TTC549 (cell line): ENCODE data around the gene CLTB.

Experiments
- FAIRE-seq: peaks from 2 replicates; lab custom pipeline; 2012; peaks lifted over from hg19 to GRCh38; lab: Jason Lieb, UNC

CLTB gene

DNA sequence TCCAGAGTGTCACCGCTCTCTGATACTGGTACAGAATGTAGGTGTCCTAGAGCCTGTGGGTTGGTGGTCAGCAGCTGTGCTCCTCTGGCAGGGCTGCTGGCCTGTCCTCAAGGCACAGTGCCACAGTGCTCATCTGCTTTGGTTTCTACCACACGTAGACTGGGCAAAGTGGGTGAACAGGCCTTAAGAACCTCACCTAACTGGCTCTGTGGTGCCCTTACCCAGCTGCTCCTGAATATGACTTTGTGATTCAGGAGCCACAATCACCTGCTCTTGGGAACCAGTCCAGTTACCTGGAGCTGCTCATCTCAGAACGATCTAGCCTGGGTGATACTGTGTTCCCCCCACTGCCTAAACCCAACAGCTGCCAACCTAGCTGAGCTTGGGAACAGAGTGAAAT is 34.4 kb downstream of the CLTB start:
- FAIRE-seq: no peak

DNA sequence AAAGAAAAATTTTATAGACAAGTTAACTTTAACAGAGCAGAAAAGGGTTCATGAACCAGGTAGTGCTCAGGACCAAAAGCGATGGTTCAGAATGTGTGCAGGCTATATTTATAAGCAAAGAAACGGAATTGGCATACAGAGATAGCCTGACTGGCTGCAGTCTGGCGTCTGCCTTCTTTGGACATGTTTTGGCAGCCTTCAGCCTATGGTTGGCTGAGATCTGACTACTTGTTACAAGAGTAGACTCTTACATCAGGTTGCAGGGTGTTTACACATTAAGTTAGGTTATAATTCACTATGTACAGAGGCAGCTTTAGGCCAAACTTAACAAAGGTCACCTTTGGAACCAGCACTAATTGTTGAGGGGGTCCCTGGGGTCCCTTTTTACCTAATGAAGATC is 34.9 kb downstream of the CLTB start:
- no peak for FAIRE-seq

DNA sequence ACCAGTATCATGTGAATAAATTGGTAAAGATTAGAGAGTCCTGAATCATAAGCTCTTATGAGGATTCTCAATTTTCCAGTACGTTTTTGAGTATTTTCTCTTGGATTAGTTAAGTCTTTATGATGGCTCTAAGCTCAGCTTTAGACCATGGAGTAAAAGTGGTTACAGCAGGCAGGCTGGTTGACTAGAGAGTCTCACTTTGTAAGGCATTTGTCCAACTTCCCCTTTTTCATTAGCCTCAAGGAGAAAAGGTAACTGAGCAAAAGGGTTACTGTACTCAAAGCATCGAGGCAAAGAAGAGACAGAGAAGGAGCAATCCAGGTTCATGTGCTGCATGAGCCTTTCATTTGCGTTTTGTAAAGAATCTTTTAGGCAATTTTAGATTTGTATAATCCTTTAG is 36.5 kb downstream of the CLTB start:
- no peak for FAIRE-seq

DNA sequence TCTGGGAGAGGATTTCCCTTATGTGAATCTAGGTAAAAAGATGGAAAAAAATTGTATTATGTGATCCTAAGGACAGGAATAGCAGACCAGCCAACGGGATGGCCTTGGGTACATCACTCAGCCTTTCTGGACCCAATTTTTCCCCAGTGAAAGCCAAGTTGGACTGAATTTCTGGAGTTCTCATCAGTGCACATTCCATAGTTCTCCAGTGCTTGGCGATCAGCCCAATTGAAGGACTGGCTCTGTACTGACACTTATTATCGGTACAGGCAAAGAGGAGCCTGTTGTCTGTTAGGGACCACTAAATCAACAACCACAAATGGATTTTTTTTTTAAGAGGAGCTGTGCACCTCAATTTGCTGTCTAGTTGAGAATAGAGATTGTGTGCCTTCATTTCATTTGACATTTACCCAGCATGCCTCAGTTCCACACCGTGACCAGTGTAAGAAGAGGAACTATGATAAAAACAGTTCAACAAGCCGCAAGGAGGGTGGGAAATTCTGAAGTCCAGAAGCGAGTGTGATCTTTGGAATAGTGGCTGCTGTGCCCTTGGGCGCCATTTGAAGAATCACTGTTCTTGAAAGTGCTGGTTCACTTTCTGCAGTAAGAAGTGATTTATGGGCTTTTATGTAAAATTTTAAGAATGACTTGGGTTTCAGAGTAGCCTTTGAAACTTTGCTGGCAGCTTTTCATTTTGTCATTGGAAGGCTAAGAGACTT is 43.1 kb downstream of the CLTB start:
- no peak for FAIRE-seq

DNA sequence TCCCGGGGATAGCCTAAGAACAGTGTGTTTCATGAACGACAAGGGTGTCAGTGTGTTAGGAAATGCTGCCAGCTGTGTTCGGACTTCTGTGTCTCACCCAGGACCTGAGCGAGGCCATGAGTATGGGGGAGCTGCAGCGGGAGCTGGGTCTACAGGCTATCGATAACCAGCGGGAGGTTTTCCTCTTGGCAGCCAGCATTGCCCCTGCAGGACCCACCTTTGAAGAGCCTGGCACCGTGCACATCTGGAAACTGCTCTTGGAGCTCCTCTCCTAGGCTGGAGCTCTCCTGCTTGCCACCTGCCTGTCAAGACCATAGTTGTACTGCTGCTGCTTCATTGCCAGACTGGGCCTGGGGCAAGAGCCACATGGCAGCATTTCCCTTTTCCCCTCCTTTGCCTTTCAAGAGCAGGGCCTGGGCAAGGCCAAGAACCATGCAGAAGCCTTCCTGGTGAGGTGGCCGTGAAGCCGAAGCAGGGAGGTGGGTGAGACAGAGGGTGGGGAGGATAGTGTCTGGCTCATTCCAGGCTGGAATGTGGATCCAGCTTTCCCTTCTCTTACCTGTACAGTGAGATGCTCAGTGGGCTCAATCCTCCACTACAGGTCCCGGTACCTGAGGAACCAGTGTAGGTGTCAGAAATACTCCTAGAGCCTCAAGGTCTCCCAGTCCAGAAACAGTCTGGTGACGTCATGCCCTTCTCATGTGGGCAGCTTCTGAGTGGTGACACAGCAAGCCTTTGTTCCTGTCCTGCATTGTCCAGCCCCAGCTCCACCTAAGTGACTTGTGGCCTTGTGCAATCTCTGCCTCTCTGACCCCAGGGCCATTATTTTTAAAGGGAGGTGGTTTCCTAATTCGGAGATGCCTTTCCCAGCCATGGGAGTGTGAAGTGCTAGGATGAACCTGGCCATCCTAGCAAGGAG is 44.5 kb downstream of the CLTB start:
- FAIRE-seq: no peak

DNA sequence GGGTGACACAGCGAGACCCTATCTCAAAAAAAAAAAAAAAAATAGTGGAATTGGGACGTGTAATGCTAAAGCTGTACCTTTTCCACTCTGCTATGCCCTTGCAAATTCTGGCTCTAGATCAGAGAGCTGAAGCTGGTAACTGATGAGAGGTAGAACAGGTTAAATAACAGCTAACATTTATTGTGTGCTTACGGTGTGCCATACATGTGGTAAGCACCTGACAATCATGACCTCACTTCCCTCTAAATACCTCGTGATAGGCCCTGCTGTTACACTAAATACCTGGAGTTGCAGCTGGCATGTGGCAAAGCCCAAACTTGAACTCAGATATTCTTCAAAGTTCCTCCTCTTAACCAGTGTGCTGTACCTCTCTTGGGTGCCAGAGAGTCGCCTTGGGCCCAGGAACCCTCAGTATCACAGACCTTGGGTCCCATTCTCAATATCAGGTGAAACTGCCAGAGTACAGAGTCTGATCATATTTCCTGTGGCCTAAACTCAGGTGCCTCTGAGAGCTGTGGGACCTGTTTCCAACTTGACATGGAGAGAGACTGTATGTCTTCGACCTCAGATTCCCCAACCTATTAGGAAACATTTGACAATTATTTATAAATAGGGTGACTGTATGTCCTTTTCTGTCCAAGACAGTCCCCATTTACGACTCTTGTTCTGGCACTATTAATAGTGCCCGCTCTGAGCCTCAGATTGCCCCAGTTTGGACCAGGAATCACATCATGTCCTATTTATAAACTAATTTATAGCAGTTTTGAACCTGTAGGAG is 46.2 kb downstream of the CLTB start:
- no peak for FAIRE-seq

DNA sequence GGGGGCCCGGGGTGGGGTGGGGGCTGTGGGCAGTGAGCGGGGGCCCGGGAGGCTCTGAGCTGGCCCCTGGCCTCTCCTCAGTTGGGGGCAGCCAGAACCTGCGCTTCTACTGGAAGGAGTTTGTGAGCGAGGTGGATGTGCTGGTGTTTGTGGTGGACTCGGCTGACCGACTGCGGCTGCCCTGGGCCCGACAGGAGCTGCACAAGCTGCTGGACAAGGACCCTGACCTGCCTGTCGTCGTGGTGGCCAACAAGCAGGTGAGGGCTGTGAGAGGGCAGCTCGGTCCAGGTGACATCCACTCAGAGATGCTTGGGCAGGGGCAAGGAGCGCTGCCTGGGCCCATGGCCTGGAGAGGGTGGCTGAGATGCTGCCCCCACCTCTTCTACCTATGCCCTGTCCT is 47.6 kb downstream of the CLTB start:
- no peak for FAIRE-seq

DNA sequence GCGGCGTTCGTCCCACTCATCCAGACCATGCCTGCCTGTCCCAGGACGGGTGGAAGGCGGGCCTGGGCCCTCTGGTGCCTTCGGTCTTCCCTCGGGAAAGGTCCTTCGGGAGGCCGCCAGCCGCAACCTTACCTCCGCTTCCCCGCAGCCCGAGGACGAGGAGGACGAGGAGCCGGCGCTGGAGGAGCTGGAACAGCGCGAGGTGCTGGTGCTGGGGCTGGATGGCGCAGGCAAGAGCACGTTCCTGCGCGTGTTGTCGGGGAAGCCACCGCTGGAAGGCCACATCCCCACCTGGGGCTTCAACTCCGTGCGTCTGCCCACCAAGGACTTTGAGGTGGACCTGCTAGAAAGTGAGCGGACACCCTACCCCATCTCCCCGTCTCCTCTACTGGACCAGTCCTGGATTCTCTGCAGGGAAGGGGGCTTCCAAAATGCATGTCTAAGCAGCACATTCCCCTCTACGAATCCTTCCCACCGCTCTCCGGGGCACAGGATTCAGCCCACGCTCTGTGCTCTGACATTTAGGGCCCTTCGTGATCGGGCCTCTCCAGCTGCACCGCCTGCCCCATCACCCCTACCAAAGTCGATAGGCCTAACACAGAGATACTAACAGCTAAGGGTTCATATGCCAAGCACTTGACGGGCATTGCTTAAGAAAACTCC is 50.0 kb downstream of the CLTB start:
- FAIRE-seq: no peak

DNA sequence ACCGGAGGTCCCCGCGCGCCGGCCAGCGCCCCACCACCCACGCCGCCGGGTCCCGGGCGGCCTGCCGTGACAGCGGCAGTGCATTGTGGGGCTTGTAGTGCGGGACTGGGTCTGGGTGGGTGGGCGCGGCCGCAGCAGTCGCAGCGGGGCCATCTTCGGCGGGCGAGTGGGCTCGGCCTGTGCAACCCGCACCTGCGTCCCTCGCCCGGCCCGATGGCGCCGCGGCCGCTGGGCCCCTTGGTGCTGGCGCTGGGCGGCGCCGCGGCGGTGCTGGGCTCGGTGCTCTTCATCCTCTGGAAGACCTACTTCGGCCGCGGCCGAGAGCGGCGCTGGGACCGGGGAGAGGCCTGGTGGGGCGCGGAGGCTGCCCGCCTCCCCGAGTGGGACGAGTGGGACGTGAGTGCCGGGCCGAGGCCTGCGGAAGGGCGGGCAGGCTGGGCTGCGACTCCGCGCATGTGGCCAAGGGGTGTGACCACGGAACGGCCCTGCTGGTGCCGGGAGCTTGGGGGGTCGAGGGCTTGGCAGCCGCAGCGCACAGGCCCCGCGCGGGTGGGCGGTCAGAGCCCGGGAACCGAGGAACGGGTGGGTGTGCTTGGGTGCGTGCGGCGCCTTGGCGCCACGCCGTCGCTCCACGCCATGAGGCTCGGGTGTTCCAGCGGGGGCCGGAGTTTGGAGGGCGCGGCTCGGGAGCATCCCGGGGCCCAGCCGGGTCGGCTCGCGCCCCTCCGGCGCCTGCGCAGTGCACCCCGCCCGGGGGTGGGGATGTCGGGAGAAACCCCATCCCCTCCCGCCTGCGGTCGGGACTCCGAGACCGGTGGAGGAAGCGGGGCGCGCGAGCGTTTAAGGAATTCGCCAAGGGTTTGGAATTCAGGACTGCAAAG is 50.7 kb downstream of the CLTB start, which contains the start of gene ARL10:
Gene ARL10 (plus strand): TSS at position 137 of the 881 bp plus-strand sequence. CDS start 77 bp downstream, at position 214.
- FAIRE-seq: no peak

DNA sequence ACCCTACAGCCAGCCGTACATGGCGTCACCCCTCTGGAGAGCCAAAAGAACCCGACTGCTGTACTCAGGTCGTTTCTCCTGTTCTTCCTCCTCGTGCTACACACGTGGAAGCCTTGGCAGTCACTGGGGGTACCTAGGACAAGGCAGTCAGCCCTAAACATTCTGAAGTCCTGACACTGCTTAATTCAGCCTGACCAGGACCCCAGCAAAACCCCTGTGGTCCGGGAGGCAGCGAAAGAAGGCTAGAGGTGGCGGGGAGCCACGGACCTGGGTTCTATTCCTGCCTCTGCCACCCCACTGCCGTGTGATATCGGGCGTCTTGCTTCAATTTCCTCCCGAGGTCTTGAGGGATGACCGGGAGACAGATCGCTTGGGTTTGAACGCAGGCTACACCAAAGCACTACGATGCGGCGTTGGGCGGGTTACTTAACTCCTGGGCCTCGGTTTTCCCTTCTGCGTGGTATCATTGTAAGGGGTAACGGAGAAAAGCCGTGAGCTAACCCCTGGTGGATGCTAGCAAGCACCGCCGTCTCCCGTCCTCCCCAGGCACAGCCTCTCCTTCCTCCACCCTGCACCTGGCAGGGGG is 51.5 kb downstream of the CLTB start:
- FAIRE-seq: no peak

DNA sequence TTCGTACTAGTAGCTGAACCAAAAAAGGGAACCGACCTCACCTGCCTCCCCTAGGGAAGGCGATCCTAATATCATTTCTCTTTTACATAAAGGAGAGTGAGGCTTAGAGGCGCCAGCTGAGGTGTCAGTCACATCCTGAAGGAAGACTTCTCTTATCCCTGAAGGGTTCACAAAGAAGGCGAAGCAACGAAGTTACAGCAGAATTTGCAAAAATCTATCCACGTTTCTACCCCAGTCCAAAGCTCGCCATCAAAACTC is 54.2 kb downstream of the CLTB start:
- no peak for FAIRE-seq

DNA sequence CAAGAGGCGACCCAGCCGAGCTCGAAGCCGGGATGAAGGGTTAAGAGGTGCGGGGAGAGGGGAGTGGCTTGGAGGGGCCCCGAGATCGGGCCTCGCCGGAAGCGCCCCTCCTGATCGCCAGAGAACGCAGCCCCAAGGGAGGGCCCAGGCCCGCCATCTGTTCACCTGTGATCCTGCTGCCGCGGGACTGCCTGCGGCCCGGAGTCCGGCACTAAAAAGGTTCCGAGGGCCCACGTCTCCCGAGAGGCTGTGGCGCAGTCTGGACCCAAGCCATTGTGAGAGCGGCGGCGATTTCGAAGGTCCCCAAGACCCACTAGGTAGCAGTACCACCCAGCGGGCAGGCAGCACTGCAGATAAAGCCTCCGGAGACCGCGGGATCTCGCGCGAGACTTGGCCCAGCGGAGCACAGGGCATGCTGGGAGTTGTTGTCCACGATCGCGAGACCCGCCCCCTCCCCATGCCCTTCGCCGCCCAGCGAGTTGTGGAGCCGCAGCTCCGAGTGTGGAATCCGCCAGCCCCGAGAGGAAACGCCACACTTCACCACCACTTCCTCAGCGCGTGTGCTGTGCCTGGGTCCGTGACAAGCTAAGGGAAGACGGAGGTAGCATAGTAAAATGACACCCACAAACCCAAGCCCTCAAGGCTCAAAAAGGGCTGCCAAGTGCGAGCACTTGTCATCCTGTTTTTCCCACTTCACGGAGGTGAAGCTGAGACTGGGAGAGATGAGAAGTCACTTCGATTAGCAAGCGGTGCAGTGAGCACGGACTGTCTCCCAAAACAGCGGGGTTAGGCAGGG is 54.7 kb downstream of the CLTB start, which contains the start of gene KIAA1191:
Gene KIAA1191 (minus strand): TSS at position 328 of the 796 bp plus-strand sequence. CDS start 2,256 bp downstream, outside the sequence.
- FAIRE-seq: no peak

DNA sequence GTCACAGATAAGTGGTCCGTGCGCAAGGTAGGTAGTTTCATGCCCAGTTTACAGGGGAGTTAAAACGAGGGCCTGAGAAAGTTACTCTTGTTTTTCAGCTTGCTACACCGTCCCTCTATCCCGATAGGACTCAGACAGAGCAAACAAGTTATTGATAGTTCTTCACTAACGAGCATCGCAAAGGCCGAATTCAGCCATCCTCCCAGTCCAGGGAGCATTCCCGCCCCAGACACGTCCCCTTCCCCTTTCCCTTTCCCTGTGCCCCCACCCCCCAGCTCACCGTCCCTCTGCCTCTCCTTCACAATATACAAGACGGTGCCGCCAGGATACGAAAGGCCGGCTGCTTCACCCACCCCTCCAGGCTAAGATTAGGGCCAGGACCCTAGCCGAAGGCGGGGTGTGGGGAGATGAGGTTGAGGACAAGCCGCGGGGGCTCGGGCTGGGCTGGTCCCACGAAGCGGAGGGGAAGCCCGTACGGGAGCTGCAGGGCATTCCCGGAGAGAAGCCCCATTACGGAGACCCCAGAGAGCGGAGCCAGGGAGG is 55.4 kb downstream of the CLTB start:
- FAIRE-seq: no peak

DNA sequence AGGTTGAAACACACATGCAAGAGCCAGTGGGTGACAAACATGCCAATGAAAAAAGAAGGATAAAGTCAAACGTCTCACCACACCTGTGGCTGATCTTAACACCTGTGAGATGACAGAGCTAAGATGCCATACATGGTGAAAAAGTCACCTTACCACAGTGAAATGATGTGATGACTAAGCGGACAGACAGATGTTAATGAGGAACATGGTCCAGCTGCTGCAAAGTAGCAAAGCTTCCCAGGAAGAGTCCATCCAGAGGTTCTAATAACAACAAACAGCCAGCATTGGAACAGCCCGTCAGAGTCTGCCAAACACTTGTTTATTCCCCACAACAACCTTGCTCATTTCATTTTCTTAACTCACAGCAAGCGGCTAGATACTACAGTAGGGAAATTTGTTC is 56.7 kb downstream of the CLTB start:
- no peak for FAIRE-seq

DNA sequence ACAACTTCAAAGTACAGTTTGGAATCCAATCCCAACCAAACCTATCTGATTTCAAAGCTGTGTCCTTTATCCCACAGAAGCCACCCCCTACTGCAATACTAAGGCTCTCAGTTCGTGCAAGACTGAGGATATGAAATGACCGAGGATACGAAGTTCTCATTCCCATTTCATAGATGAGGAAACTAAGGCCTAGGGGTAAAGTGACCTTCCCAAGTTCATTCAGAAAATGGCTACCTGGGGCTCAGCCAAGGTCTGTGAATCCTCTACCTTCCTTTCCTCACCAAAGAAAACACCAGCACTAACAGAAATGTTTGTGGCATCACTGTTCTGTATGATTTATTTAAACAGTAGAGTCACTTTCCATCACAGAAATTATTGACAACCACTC is 60.2 kb downstream of the CLTB start:
- no peak for FAIRE-seq

DNA sequence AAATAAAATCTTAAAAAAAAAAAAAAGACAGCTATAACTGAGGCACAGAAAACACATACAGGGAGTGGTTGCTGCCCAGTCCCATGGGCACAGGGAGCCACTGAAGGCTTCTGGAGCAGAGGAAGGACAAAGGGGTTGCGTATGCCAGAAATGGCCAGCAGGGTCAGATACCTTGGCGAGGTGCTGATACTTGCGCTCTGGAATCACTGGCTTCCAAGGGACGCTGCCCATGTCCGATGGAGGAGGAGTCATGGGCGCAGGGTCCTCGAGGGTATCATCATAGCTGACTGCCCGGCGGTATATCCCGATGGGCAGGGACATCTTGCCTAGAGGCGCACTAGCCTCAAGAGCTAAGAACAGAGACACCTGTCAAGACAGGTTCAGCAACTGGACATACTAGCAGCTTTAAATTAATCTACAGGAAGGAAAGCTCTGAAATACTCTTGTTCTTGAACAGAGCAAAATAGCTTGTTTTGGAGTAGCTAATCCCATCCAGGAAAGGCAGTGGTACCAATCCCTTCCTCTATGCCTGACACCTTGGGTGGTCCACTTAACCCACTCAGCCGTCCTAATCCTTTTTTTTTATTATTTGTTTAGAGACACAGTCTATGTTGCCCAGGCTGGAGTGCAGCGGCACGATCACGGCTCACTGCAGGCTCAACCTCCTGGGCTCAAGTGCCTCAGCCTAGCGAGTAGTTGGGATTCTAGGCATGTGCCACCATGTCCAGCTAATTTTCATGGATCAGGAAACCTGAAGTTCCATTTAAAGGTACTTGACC is 60.8 kb downstream of the CLTB start:
- no peak for FAIRE-seq

DNA sequence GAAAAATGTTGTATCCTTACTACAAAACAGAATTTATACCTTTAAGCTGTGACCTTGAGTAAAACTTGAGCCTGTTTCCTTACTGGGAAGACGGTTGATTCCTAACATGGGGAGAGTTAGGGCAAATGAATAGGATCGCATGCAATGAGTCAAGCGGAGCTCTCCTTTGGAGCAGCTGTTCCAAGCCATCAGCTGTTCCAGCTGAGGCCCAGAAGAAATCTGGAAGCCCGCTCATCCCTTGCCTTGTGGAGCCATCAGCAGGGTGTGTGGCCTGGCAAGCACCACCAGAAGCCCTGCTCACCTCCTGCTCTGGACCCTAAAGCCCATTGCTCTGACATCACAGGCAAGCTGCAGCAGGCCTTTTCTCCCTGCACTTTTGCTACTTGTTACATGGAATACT is 62.8 kb downstream of the CLTB start:
- no peak for FAIRE-seq

DNA sequence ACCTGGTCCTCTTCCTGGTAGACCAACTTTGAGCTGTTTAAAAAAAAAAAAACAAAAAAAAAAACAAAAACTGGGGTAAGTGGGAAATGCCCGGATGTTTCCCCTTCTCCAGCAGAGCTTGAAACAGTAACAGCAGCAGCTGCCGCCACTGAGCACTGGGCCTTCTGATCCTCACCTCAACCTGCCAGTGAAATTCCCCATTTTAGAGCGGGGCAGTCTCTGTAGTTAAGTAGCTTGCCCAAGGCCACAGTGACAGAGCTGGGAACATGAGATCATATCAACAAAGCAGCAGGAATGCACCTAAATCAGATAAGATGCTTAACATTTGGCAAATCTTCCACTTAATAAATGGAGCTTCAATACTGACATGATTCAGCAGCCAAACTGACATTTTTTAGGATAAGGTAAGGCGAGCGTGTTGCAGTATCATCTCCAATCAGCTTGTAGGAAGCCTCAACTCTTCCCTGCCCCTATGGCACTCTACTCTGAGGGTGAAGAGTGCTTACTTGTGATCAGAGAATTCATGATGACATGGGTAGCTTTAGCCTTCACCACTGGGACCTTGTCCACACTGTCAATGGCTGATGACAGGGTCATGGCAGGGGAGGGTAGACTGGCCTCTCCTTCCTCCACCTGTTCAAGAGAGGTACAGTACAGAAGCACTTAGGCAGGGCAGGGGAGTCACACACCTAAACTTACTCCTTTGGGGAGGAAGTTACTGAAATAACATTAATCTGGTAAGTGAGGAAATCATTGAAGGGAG is 64.0 kb downstream of the CLTB start:
- FAIRE-seq: no peak
